Neural cell (in vitro differentiated cells): Measurements from ENCODE around the gene DENND1A.

Source experiments
- CTCF ChIP-seq: fragments of 450-650 bp; IDR thresholded peaks from 2 replicates; pipeline ENCODE4 v1.5.1; 2014; ENCODE audit warnings: antibody characterized with exemption, mild to moderate bottlenecking, moderate library complexity; ENCODE audit not compliant: poor library complexity, severe bottlenecking
- EP300 ChIP-seq: fragments of 450-650 bp; conservative IDR thresholded peaks from 2 replicates; pipeline ENCODE4 v1.6.1; 2014; ENCODE audit warnings: antibody characterized with exemption, mild to moderate bottlenecking, moderate library complexity; ENCODE audit not compliant: poor library complexity, severe bottlenecking
- EZH2 ChIP-seq: fragments of 200-600, 300-800 bp; shearing (Covaris generic), sonication (generic); IDR thresholded peaks from 2 replicates; pipeline ENCODE4 v1.6.1; 2014; ENCODE audit warnings: antibody characterized with exemption, low read length, borderline replicate concordance, mild to moderate bottlenecking; ENCODE audit not compliant: insufficient read depth, poor library complexity, severe bottlenecking
- MXI1 ChIP-seq: fragments of 450-650 bp; conservative IDR thresholded peaks from 2 replicates; pipeline ENCODE4 v1.6.1; 2014; ENCODE audit warnings: antibody characterized with exemption, mild to moderate bottlenecking; ENCODE audit not compliant: poor library complexity, severe bottlenecking
- POLR2AphosphoS5 ChIP-seq: IDR thresholded peaks from 2 replicates; pipeline ENCODE4 v1.6.1; 2012
- RAD21 ChIP-seq: fragments of 450-650 bp; conservative IDR thresholded peaks from 2 replicates; pipeline ENCODE4 v1.6.1; 2014; ENCODE audit warnings: antibody characterized with exemption, mild to moderate bottlenecking, moderate library complexity
- REST ChIP-seq: IDR thresholded peaks from 2 replicates; pipeline ENCODE4 v1.6.1; 2012; ENCODE audit warnings: borderline replicate concordance
- TAF1 ChIP-seq: IDR thresholded peaks from 2 replicates; pipeline ENCODE4 v1.6.1; 2012; ENCODE audit warnings: low read depth

DNA sequence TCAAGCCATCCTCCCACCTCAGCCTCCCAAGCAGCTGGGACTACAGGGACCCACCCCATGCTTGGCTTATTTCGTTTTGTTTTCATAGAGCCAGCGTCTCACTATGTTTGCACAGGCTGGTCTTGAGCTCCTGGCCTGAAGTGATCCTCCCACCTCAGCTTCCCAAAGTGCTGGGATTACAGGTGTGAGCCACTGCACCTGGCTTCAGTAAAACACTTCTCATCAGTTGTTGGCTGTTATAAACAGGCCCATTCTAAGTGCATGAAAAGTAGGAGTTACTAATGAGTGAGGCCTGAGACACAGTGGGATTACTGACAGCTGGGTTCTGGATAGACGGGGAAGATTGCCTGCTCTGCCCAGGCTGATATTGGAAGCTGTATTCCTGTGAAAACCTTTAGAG is 570.4 kb downstream of the DENND1A start:
- TF ChIP-seq POLR2AphosphoS5 (no peak), MXI1 (no peak), CTCF (no peak), EP300 (no peak), REST (no peak), EZH2 (no peak), RAD21 (no peak), TAF1 (no peak)
